ENCODE measurements around the gene IL22RA2.

IL22RA2 gene

GRCh38 chr6:137191670-137192069 lies 18.2 kb upstream of the IL22RA2 start:
- H3K36me3 ChIP-seq (ENCODE audit: control insufficient read depth in 2 of 2, insufficient read depth in 1 of 2, low read length in 2 of 2): no peaks in the 10 kb centered on the region
- H3K9me3 ChIP-seq (ENCODE audit: control insufficient read depth, insufficient read depth, low read depth, low read length): no peaks in the 10 kb centered on the region
- no peaks in the 10 kb centered on the region for H3K4me1 ChIP-seq (ENCODE audit: control insufficient read depth, insufficient read depth, low read length)
- ChIA-PET CTCF (no interaction called here), POLR2A (no interaction called here)
- no peak overlapping the region for H3K4me3 ChIP-seq (ENCODE audit: low read depth, low read length)
- H3K27ac ChIP-seq (ENCODE audit: extremely low read depth, low read depth, low read length): no peak overlapping the region
- TF ChIP-seq ZNF394 (tag by site-specific recombination; IDR thresholded peaks at IDR 0.05; ENCODE audit: borderline replicate concordance) (no peak), ZNF416 (tag by site-specific recombination; IDR thresholded peaks at IDR 0.05) (no peak), ZNF155 (tag by site-specific recombination; IDR thresholded peaks at IDR 0.05) (no peak), ZNF580 (tag by site-specific recombination; IDR thresholded peaks at IDR 0.05) (no peak), ZNF791 (tag by site-specific recombination; IDR thresholded peaks at IDR 0.05) (no peak), ZSCAN18 (tag by site-specific recombination; IDR thresholded peaks at IDR 0.05) (no peak), ZNF776 (tag by site-specific recombination; IDR thresholded peaks at IDR 0.05; ENCODE audit: borderline replicate concordance) (no peak), ZNF223 (tag by site-specific recombination; IDR thresholded peaks at IDR 0.05) (no peak), ZNF621 (tag by site-specific recombination; IDR thresholded peaks at IDR 0.05) (no peak), ZNF239 (tag by site-specific recombination; IDR thresholded peaks at IDR 0.05) (no peak), PRDM4 (tag by site-specific recombination; IDR thresholded peaks at IDR 0.05) (no peak), ZNF629 (tag by site-specific recombination; IDR thresholded peaks at IDR 0.05) (no peak)

- CTCF ChIA-PET: no interaction called here
- H3K9me3 ChIP-seq (ENCODE audit: control insufficient read depth, insufficient read depth, low read depth, low read length): no peaks in the 10 kb centered on the region
- no peaks in the 10 kb centered on the region for H3K4me1 ChIP-seq (ENCODE audit: control insufficient read depth, insufficient read depth, low read length)
- no peak overlapping the region for H3K4me3 ChIP-seq (ENCODE audit: low read depth, low read length)
- H3K27ac ChIP-seq (ENCODE audit: extremely low read depth, low read depth, low read length): no peak overlapping the region
- H3K36me3 ChIP-seq (ENCODE audit: control insufficient read depth in 2 of 2, insufficient read depth in 1 of 2, low read length in 2 of 2): no peaks in the 10 kb centered on the region
- POLR2A ChIA-PET: no interaction called here
- no peak for TF ChIP-seq HOXA7 (CRISPR knock-in tag; IDR thresholded peaks at IDR 0.05; ENCODE audit: borderline replicate concordance)
- no peak for TF ChIP-seq ZNF398 (tag by site-specific recombination; IDR thresholded peaks at IDR 0.05)
- no peak for TF ChIP-seq ZNF513 (tag by site-specific recombination; IDR thresholded peaks at IDR 0.05)
- TF ChIP-seq HOXD13 (CRISPR knock-in tag; IDR thresholded peaks at IDR 0.05; ENCODE audit: borderline replicate concordance): no peak
- no peak for TF ChIP-seq ZNF112 (tag by site-specific recombination; IDR thresholded peaks at IDR 0.05)
- no peak for TF ChIP-seq SETDB1 (IDR thresholded peaks at IDR 0.05; ENCODE audit: insufficient read length, low read length)
- TF ChIP-seq ZNF280D (tag by site-specific recombination; IDR thresholded peaks at IDR 0.05): no peak
- no peak for TF ChIP-seq ZNF280C (tag by site-specific recombination; IDR thresholded peaks at IDR 0.05)
- TF ChIP-seq ZNF214 (tag by site-specific recombination; IDR thresholded peaks at IDR 0.05; ENCODE audit: borderline replicate concordance): no peak
- no peak for TF ChIP-seq YY1 (tag by site-specific recombination; IDR thresholded peaks at IDR 0.05)
- no peak for TF ChIP-seq ZNF777 (tag by site-specific recombination; IDR thresholded peaks at IDR 0.05; ENCODE audit: borderline replicate concordance)
Observed at GRCh38 chr6:137191236-137191635, 17.8 kb upstream of the IL22RA2 start.
